Measurements from ENCODE around the gene BMF. TPM values are rescaled to one million over a fixed set of nuclear protein-coding genes. Genes with fewer than 3 reads are reported as not detected.

The BMF gene
- total RNA-seq, 1 experiment from 2014 or later, result 13.2 TPM

DNA sequence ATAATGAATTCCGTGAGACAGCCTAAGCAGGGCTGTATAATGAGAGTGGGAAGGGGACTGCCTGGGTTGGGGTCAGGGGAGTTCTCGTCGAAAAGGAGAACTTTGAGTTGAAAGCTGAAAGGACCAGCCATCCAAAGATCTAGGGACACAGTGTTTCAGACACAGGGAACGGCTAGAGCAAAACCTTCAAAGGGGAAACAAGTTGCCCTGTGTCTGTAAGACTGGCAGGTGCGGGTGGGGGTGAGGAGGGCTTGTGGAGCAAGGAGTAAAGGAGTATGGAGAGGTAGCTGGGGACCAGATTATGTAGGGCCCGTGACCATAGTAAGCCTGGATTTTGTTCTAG, 68.4 kb downstream of the BMF start:
- Mint-ChIP-seq H3K4me1 (peaks cover 30 to 31% of the 10 kb centered on the region in 2 experiments), H3K27ac (peak overlapping the region in 2 of 3 experiments; percentile 25 to 88; a peak in 3 of 7 replicates), H3K36me3 (ENCODE audit: insufficient read depth in 1 of 3, low read depth in 3 of 3) (peaks cover 13 to 31% (median 29%) of the 10 kb centered on the region in 3 experiments; a peak in 6 of 7 replicates), H3K27me3 (ENCODE audit: low read depth) (no peaks in the 10 kb centered on the region), H3K4me3 (peak overlapping the region; percentile 28 to 50; a peak in 4 of 5 replicates), H3K9me3 (no peaks in the 10 kb centered on the region)
- Histone ChIP-seq H2BK120ac (ENCODE audit: low read depth, low read length, poor library complexity, severe bottlenecking) (no peak overlapping the region), H2BK12ac (ENCODE audit: insufficient read length, low read depth, low read length) (no peak overlapping the region), H3K4me1 (ENCODE audit: insufficient read depth, low read length) (peaks cover under 1% of the 10 kb centered on the region; the same call in 1 of the 2 replicates), H2AFZ (ENCODE audit: low read length) (no peak overlapping the region), H4K8ac (replicated peaks; ENCODE audit: insufficient read length, low read depth, low read length) (no peak overlapping the region), H2BK5ac (ENCODE audit: insufficient read length, low read length) (no peak overlapping the region), H2BK20ac (ENCODE audit: low read depth, low read length, poor library complexity, severe bottlenecking) (no peak overlapping the region), H3K79me1 (ENCODE audit: insufficient read depth, low read depth, low read length, poor library complexity, severe bottlenecking) (no peaks in the 10 kb centered on the region), H4K5ac (ENCODE audit: insufficient read length, low read depth, low read length) (no peak overlapping the region), H3K27ac (ENCODE audit: insufficient read length, low read depth, low read length) (no peak overlapping the region), H2AK5ac (ENCODE audit: insufficient read length, low read length) (no peak overlapping the region), H3K23ac (ENCODE audit: insufficient read length, low read depth, low read length) (no peak overlapping the region), H3K23me2 (ENCODE audit: insufficient read length, low read depth, low read length, poor library complexity, severe bottlenecking) (peaks cover 3% of the 10 kb centered on the region), H4K91ac (ENCODE audit: insufficient read length, low read depth, low read length) (no peak overlapping the region), H3T11ph (ENCODE audit: low read length) (no peak overlapping the region), H3K27me3 (ENCODE audit: insufficient read depth, low read length) (no peaks in the 10 kb centered on the region), H3K56ac (ENCODE audit: insufficient read length, low read depth, low read length) (no peak overlapping the region), H3K4ac (ENCODE audit: low read depth, low read length) (no peak overlapping the region), H3K4me2 (ENCODE audit: insufficient read depth, insufficient read length, low read length) (no peak overlapping the region), H3K14ac (ENCODE audit: insufficient read depth, low read length) (no peak overlapping the region), H3K18ac (ENCODE audit: insufficient read length, low read depth, low read length) (no peak overlapping the region), H2BK15ac (ENCODE audit: low read depth, low read length) (no peak overlapping the region), H4K20me1 (ENCODE audit: control insufficient read depth, insufficient read depth, insufficient read length) (no peaks in the 10 kb centered on the region), H3K9me3 (ENCODE audit: control insufficient read depth, low read depth, low read length) (no peaks in the 10 kb centered on the region), H3K9ac (ENCODE audit: extremely low read depth, insufficient read length, low read length) (no peak overlapping the region), H3K79me2 (ENCODE audit: insufficient read depth, low read length) (peaks cover 5% of the 10 kb centered on the region; the same call in 1 of the 2 replicates)
- WGBS (ENCODE audit: extremely low coverage, insufficient read length, low lambda C conversion rate), result no CpG with 5 or more reads among the region's 6 CpGs
- TF ChIP-seq CTCF (conservative IDR thresholded peaks at IDR 0.05), result no peak
- no peak for DNase-seq

All from H9 (cell line).